Retinal pigment epithelial cell (primary cell): ENCODE results near the gene TSPAN16.

Experiments
- DNase-seq: peaks from one replicate; pipeline ENCODE4 v3.0.0-alpha.2; 2010; ENCODE audit warnings: low read depth
- H3K4me3 ChIP-seq: 2 replicates; pipeline ENCODE4 v1.5.1; 2011; ENCODE audit warnings: mild to moderate bottlenecking, low read length, control low read depth, moderate library complexity
- CTCF ChIP-seq: conservative IDR thresholded peaks from 2 replicates; pipeline ENCODE4 v1.5.1; 2011; ENCODE audit warnings: low read depth, low read length, control low read depth, inconsistent platforms

TSPAN16 gene

GRCh38 chr19:11359421-11359820 is 63.5 kb downstream of the TSPAN16 start:
- no peak for TF ChIP-seq CTCF
- no peak for DNase-seq
- H3K4me3 ChIP-seq = no peak overlapping the region

GRCh38 chr19:11361037-11361770 is 65.2 kb downstream of the TSPAN16 start:
- TF ChIP-seq CTCF = no peak
- no peak overlapping the region for H3K4me3 ChIP-seq
- DNase-seq = no peak

GRCh38 chr19:11361771-11362731 is 66.1 kb downstream of the TSPAN16 start:
- no peak for TF ChIP-seq CTCF
- no peak for DNase-seq

GRCh38 chr19:11363881-11364280 is 67.9 kb downstream of the TSPAN16 start:
- H3K4me3 ChIP-seq = no peak overlapping the region
- no peak for TF ChIP-seq CTCF
- no peak for DNase-seq

More at GRCh38 chr19:11361771-11362731, 66.1 kb downstream of the TSPAN16 start:
- H3K4me3 ChIP-seq = no peak overlapping the region

GRCh38 chr19:11364296-11364904 is 68.4 kb downstream of the TSPAN16 start:
- TF ChIP-seq CTCF = no peak
- H3K4me3 ChIP-seq = no peak overlapping the region

GRCh38 chr19:11364935-11365334 is 69.0 kb downstream of the TSPAN16 start:
- no peak for TF ChIP-seq CTCF
- no peak overlapping the region for H3K4me3 ChIP-seq
- DNase-seq = no peak

More at GRCh38 chr19:11364296-11364904, 68.4 kb downstream of the TSPAN16 start:
- no peak for DNase-seq
